Kidney (tissue), 14 donors: ENCODE data around the gene MTG1. TPM values are rescaled to one million over a fixed set of nuclear protein-coding genes. Genes with fewer than 3 reads are reported as not detected.
"Not testable (repeated sequence)": the region's sequence is repeated elsewhere in the genome, so short reads cannot be mapped to it uniquely, and the experiment has no call there.

ENCODE experiments used
- DNase-seq, 5 donors: peaks; one replicate each; pipeline ENCODE4 v3.0.0-alpha.2; 2013 to 2020
- FAIRE-seq: peaks from 2 replicates; lab custom pipeline; 2012; peaks lifted over from hg19 to GRCh38; lab: Jason Lieb, UNC
- H3K27ac ChIP-seq, 2 donors: one replicate each; pipeline ENCODE4 v1.7.0; 2013; ENCODE audit warnings: low read depth in 2 of 2, low read length in 2 of 2, inconsistent platforms in 1 of 2
- H3K27me3 ChIP-seq: one replicate; pipeline ENCODE4 v1.7.1; 2013; ENCODE audit warnings: low read length, inconsistent platforms; ENCODE audit not compliant: control insufficient read depth, insufficient read depth
- H3K36me3 ChIP-seq, 3 donors: one replicate each; pipeline versions ENCODE4 v1.7.0 to v1.7.1; 2013; ENCODE audit warnings: low read length in 3 of 3, control low read depth in 1 of 3, inconsistent platforms in 1 of 3; ENCODE audit not compliant: insufficient read depth in 3 of 3, control insufficient read depth in 2 of 3
- H3K4me1 ChIP-seq, 3 donors: one replicate each; pipeline versions ENCODE4 v1.7.0 to v1.7.1; 2013; ENCODE audit warnings: low read length in 3 of 3, inconsistent platforms in 1 of 3, low read depth in 1 of 3; ENCODE audit not compliant: control insufficient read depth in 2 of 3, insufficient read depth in 2 of 3
- H3K4me3 ChIP-seq, 3 donors: one replicate each; pipeline versions ENCODE4 v1.7.0 to v1.8.1; 2013; ENCODE audit warnings: low read length in 3 of 3, control low read depth in 1 of 3, inconsistent platforms in 1 of 3
- H3K9ac ChIP-seq, 3 donors: one replicate each; pipeline versions ENCODE4 v1.7.0 to v1.7.1; 2013; ENCODE audit warnings: low read length in 3 of 3, control low read depth in 1 of 3, inconsistent platforms in 1 of 3
- H3K9me3 ChIP-seq, 3 donors: one replicate each; pipeline versions ENCODE4 v1.7.0 to v1.7.1; 2013; ENCODE audit warnings: low read length in 3 of 3, control low read depth in 1 of 3, inconsistent platforms in 1 of 3; ENCODE audit not compliant: control insufficient read depth in 2 of 3, insufficient read depth in 1 of 3
- CTCF ChIP-seq: IDR thresholded peaks from 3 replicates; pipeline ENCODE4 v1.5.1; 2012; ENCODE audit warnings: mild to moderate bottlenecking, moderate library complexity, borderline replicate concordance; ENCODE audit not compliant: insufficient read depth; ENCODE audit errors: extremely low read depth
- intact Hi-C: fragments of 100-400 bp; cut with DNase I; formaldehyde crosslinking; loops from one replicate; pipeline ENCODE4 v1.11.1; 2022
- polyA plus RNA-seq: library from polyadenylated mRNA; stranded (reverse); fragments of 350-450 nt; fragmentation: Illumina TruSeq; extraction: RNeasy Lipid Tissue Mini Kit (QIAGEN cat#74804); gene quantifications from one replicate; pipeline ENCODE4 v1.2.3, GENCODE V29; 2014; ENCODE audit warnings: low read depth, low replicate concordance; ENCODE audit not compliant: insufficient read depth
- total RNA-seq: library from RNA; stranded (reverse); fragmentation: NEBNext Ultra II Directional; extraction: Animal tissue kit (Norgen Biotek cat#: 25700); gene quantifications from one replicate; pipeline ENCODE4 v1.2.1, GENCODE V29; 2021
- donor health status: control.
- donor health status: control.
- donor health status: control.
- donor health status: control.
- donor health status: control.
- donor health status: DM: yes; HTN: yes; CAD: no.
- donor health status: Normal renal cell carcinoma (clear cell type).

The MTG1 gene
- total and polyA plus RNA-seq, 2 donors from 2014 or later, result 51.1 to 68.5 TPM

DNA sequence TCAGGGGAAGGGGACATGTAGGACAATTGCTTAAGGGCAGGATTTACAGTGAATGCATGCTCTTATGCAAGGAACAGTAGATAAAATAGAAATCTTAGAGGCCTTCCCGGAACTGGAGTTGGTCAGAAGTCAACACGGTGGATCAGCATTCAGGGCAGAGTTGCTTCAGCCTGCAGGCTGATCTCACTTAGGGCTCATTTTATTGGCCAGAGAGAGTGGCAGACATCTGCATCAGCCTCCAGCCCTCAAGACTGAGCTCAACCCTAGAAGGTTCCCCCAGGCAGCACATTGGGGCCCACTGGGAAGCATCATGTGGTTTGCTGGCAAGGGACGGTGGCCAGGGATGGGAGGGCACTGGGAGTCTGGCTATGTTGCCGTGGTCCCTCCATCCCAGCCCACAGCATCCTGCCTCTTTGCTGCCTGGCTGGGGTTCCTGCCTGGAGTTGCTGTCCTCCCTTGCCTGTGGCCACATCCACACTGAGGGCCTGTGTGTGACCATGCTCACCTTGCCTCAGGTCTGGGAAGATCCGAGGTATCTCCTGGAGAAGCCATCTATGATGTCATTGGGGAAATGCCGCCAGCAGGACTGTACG is 72.8 kb downstream of the MTG1 start:
- Histone ChIP-seq H3K4me1 (no peaks in the 10 kb centered on the region), H3K27ac (no peak overlapping the region), H3K4me3 (no peak overlapping the region), H3K9me3 (no peaks in the 10 kb centered on the region), H3K27me3 (no peaks in the 10 kb centered on the region), H3K36me3 (peaks cover 0 to 7% (median 0%) of the 10 kb centered on the region in 3 donors), H3K9ac (no peak overlapping the region)
- TF ChIP-seq CTCF, result no peak
- DNase-seq, result peak in 1 of 5 donors; percentile 62
- FAIRE-seq, result no peak
- intact Hi-C loops, result no loop called here

- Histone ChIP-seq H3K27me3 (no peaks in the 10 kb centered on the region), H3K4me1 (no peaks in the 10 kb centered on the region), H3K36me3 (peaks cover 0 to 7% (median 0%) of the 10 kb centered on the region in 3 donors), H3K27ac (no peak overlapping the region), H3K4me3 (no peak overlapping the region), H3K9me3 (no peaks in the 10 kb centered on the region), H3K9ac (no peak overlapping the region)
- intact Hi-C loops, result no loop called here
- no peak for TF ChIP-seq CTCF
- DNase-seq, result no peak
- no peak for FAIRE-seq
Measured at GRCh38 chr10:133467286-133467911, 73.4 kb downstream of the MTG1 start.

DNA sequence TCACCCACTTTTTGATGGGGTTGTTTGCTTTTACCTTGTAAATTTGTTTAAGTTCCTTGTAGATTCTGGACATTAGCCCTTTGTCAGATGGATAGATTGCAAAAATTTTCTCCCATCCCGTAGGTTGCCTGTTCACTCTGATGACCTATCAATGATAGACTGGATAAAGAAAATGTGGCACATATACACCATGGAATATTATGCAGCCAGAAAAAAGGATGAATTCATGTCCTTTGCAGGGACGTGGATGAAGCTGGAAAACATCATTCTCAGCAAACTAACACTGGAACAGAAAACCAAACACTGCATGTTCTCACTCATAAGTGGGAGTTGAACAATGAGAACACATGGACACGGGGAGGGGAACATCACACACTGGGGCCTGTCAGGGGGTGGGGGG is 75.2 kb downstream of the MTG1 start:
- H3K4me3 ChIP-seq, FAIRE-seq, H3K36me3 ChIP-seq, H3K9ac ChIP-seq, DNase-seq, intact Hi-C loops, H3K4me1 ChIP-seq, H3K9me3 ChIP-seq, H3K27ac ChIP-seq, H3K27me3 ChIP-seq: not testable (repeated sequence)

- H3K4me3 ChIP-seq, result no peak overlapping the region
- H3K9ac ChIP-seq, result no peak overlapping the region
- no peaks in the 10 kb centered on the region for H3K27me3 ChIP-seq
- H3K27ac ChIP-seq, result no peak overlapping the region
- no peak for FAIRE-seq
- DNase-seq, result no peak
- peaks cover 0 to 7% (median 0%) of the 10 kb centered on the region in 3 donors for H3K36me3 ChIP-seq
- intact Hi-C loops, result no loop called here
- no peak for TF ChIP-seq CTCF
- no peaks in the 10 kb centered on the region for H3K4me1 ChIP-seq
- no peaks in the 10 kb centered on the region for H3K9me3 ChIP-seq
Measured at GRCh38 chr10:133471300-133472109, 77.5 kb downstream of the MTG1 start.
